ENCODE data around the gene LMF1. TPM values are rescaled to one million over a fixed set of nuclear protein-coding genes. Genes with fewer than 3 reads are reported as not detected.

The LMF1 gene
- total RNA-seq, 1 donor from 2014 or later, result 26.9 TPM

- intact Hi-C loops (cut with DNase I), result loop anchor here (5.0 kb wide), 1 partner anchor 239 kb away; no protein-coding TSS in a partner anchor
- Histone ChIP-seq H3K27ac (no peak overlapping the region), H3K36me3 (no peaks in the 10 kb centered on the region), H3K9me3 (no peaks in the 10 kb centered on the region), H3K4me1 (peaks cover 1 to 3% of the 10 kb centered on the region in 2 donors), H3K27me3 (peaks cover 6% of the 10 kb centered on the region), H3K4me3 (peak overlapping the region in 1 of 2 donors; percentile 26)
- DNase-seq (ENCODE audit: low spot score in 2 of 2), result no peak
- TF ChIP-seq, protein P1, sequence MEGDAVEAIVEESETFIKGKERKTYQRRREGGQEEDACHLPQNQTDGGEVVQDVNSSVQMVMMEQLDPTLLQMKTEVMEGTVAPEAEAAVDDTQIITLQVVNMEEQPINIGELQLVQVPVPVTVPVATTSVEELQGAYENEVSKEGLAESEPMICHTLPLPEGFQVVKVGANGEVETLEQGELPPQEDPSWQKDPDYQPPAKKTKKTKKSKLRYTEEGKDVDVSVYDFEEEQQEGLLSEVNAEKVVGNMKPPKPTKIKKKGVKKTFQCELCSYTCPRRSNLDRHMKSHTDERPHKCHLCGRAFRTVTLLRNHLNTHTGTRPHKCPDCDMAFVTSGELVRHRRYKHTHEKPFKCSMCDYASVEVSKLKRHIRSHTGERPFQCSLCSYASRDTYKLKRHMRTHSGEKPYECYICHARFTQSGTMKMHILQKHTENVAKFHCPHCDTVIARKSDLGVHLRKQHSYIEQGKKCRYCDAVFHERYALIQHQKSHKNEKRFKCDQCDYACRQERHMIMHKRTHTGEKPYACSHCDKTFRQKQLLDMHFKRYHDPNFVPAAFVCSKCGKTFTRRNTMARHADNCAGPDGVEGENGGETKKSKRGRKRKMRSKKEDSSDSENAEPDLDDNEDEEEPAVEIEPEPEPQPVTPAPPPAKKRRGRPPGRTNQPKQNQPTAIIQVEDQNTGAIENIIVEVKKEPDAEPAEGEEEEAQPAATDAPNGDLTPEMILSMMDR (IDR thresholded peaks at IDR 0.05), result peak in 2 of 3 experiments; percentile 38 to 47
Measured at GRCh38 chr16:813204-813915, 157.4 kb downstream of the LMF1 start.

DNA sequence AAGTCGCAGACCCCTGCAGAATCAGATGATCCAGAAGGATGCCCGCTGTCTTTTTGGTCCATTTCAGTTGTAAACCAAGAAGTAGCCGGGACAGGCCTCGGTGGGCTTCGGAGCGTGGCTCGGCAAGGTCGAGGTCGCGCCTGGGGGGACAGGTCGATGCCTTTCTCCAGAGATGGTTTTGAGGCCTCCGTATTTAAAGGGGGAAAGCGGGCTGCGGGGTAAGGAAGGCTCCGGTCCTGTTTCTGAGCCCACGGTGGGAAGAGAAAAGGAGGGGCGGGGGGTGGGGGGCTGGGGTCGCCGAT is 162.7 kb downstream of the LMF1 start:
- H3K27me3 ChIP-seq, result no peaks in the 10 kb centered on the region
- H3K9me3 ChIP-seq, result no peaks in the 10 kb centered on the region
- no peaks in the 10 kb centered on the region for H3K36me3 ChIP-seq
- no peak for DNase-seq (ENCODE audit: low spot score in 2 of 2)
- H3K4me1 ChIP-seq, result peaks cover 12 to 14% of the 10 kb centered on the region in 2 donors
- TF ChIP-seq, protein P1 (IDR thresholded peaks at IDR 0.05), result no peak
- peak overlapping the region in 1 of 2 donors; percentile 87 for H3K27ac ChIP-seq
- peak overlapping the region; percentile 66 to 99 for H3K4me3 ChIP-seq
- intact Hi-C loops (cut with DNase I), result no loop called here

- Histone ChIP-seq H3K9me3 (no peaks in the 10 kb centered on the region), H3K27ac (peak overlapping the region; percentile 87 to 90), H3K4me1 (peaks cover 12 to 14% of the 10 kb centered on the region in 2 donors), H3K36me3 (no peaks in the 10 kb centered on the region), H3K27me3 (no peaks in the 10 kb centered on the region), H3K4me3 (peak overlapping the region; percentile 66 to 99)
- TF ChIP-seq, protein P1 (IDR thresholded peaks at IDR 0.05), result no peak
- intact Hi-C loops (cut with DNase I), result loop anchor here (1.0 kb wide), 2 partner anchors 19 to 163 kb away; partner anchors contain the start of genes CHTF18, LMF1 and RPUSD1
- DNase-seq (ENCODE audit: low spot score in 2 of 2), result peak; percentile 75 to 95
Measured at GRCh38 chr16:807347-808084, 163.3 kb downstream of the LMF1 start.

DNA sequence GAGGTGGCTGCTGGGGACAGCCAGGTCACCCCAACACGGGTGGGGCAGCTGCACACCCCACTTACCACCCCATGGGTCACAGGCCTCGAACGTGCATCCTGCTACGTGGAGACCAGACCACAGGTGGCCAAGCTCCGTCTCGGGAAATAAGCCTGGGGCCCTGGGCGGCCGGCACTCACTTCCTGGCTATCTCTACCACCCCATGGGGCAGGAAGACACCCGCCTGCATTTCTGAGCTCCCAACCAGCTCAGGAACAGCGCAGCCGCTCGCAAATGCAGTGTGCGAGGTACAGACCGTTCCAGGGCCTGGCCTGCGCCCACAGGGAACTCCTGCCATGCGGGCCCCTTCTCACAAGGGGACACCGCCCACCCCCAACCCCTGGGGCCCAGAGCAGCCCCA is 165.3 kb downstream of the LMF1 start:
- intact Hi-C loops (cut with DNase I), result no loop called here
- H3K27me3 ChIP-seq, result peaks cover 3% of the 10 kb centered on the region
- TF ChIP-seq, protein P1 (IDR thresholded peaks at IDR 0.05), result no peak

GRCh38 chr16:804193-805048 is 166.4 kb downstream of the LMF1 start:
- peaks cover 12% of the 10 kb centered on the region for H3K27me3 ChIP-seq
- no peak overlapping the region for H3K4me3 ChIP-seq
- H3K36me3 ChIP-seq, result no peaks in the 10 kb centered on the region
- H3K9me3 ChIP-seq, result no peaks in the 10 kb centered on the region
- H3K4me1 ChIP-seq, result peaks cover 12 to 14% of the 10 kb centered on the region in 2 donors
- DNase-seq (ENCODE audit: low spot score in 2 of 2), result no peak
- TF ChIP-seq, protein P1 (IDR thresholded peaks at IDR 0.05), result no peak
- intact Hi-C loops (cut with DNase I), result no loop called here
- H3K27ac ChIP-seq, result no peak overlapping the region

More for the DNA sequence above, 165.3 kb downstream of the LMF1 start:
- DNase-seq (ENCODE audit: low spot score in 2 of 2), result no peak
- Histone ChIP-seq H3K4me3 (no peak overlapping the region), H3K27ac (no peak overlapping the region), H3K9me3 (no peaks in the 10 kb centered on the region), H3K4me1 (peaks cover 12 to 14% of the 10 kb centered on the region in 2 donors), H3K36me3 (no peaks in the 10 kb centered on the region)

All from ascending aorta (tissue), 2 donors.